Transverse colon (tissue), 4 donors: ENCODE data around the gene LRRC36. TPM values are rescaled to one million over a fixed set of nuclear protein-coding genes. Genes with fewer than 3 reads are reported as not detected.

Experiments
- DNase-seq: peaks from one replicate; pipeline ENCODE4 v3.0.0-alpha.2; 2019
- H3K27ac ChIP-seq, 4 donors: fragments of 200-600 bp; sonication (generic); 2 replicates each; pipeline ENCODE4 v1.5.1; 2016 to 2018; ENCODE audit warnings: inconsistent platforms in 4 of 4
- H3K27me3 ChIP-seq: fragments of 200-600 bp; sonication (generic); 2 replicates; pipeline ENCODE4 v1.5.1; 2017; ENCODE audit warnings: inconsistent platforms
- H3K36me3 ChIP-seq, 4 donors: fragments of 200-600 bp; sonication (generic); 2 replicates each; pipeline ENCODE4 v1.5.1; 2017 to 2019; ENCODE audit warnings: inconsistent platforms in 4 of 4
- H3K4me1 ChIP-seq, 4 donors: fragments of 200-600 bp; sonication (generic); 2 replicates each; pipeline ENCODE4 v1.5.1; 2017 to 2020; ENCODE audit warnings: inconsistent platforms in 4 of 4
- H3K4me3 ChIP-seq, 4 donors: fragments of 200-600 bp; sonication (generic); 1 replicate in 1 of 4; 2 replicates in 3 of 4; pipeline versions ENCODE4 v1.5.1 to v1.6.1; 2017 to 2019; ENCODE audit warnings: inconsistent platforms in 4 of 4
- H3K9me3 ChIP-seq, 2 donors: fragments of 200-600 bp; sonication (generic); 2 replicates each; pipeline ENCODE4 v1.5.1; 2017 to 2019; ENCODE audit warnings: inconsistent platforms in 2 of 2
- EP300 ChIP-seq: sonication (generic); formaldehyde crosslinking; IDR thresholded peaks from one replicate; pipeline ENCODE4 v1.6.1; 2017; ENCODE audit warnings: antibody characterized with exemption, low read depth
- POLR2A ChIP-seq: fragments of 450-650 bp; IDR thresholded peaks from one replicate; pipeline ENCODE4 v1.6.1; 2016; ENCODE audit warnings: antibody characterized with exemption, mild to moderate bottlenecking, moderate library complexity
- POLR2AphosphoS5 ChIP-seq, 3 donors: sonication (generic); formaldehyde crosslinking; IDR thresholded peaks; one replicate each; pipeline ENCODE4 v1.6.1; 2016; ENCODE audit warnings: antibody characterized with exemption in 3 of 3
- WGBS, 2 donors: methylation state at CpG; one replicate each; pipeline ENCODE4 v1.1.5; 2018; ENCODE audit warnings: low coverage in 1 of 2; 5-methylcytosine and 5-hydroxymethylcytosine counted together
- in situ Hi-C, 4 donors: fragments of 200-750 bp; cut with MboI; loops; one replicate each; pipeline versions ENCODE4 v1.15.0 to v1.15.1; 2017; ENCODE audit warnings: low sequenced_read_pairs in 3 of 4, low pct_ligation_motif_present in 1 of 4, low pct_unique_long_range_greater_than_20kb in 1 of 4
- intact Hi-C: fragments of 100-400 bp; cut with DNase I; formaldehyde crosslinking; loops from one replicate; pipeline ENCODE4 v1.15.1; 2023; ENCODE audit warnings: low total_unique reads
- total RNA-seq, 4 donors: library from RNA; depleted of rRNA; stranded (reverse); fragments of >200 nt; gene quantifications; one replicate each; pipeline ENCODE4 v1.1.0, GENCODE V29; 2016
- TF ChIP-seq, protein P1 (sequence below), 5 experiments: fragments of 200-600 bp in 3 of 5; fragments of 450-650 bp in 2 of 5; sonication (generic) in 3 of 5; IDR thresholded peaks; 1 replicate in 2 of 5; 2 replicates in 3 of 5; pipeline ENCODE4 v1.5.1; 2016 to 2017; ENCODE audit warnings: antibody characterized with exemption in 5 of 5, inconsistent platforms in 3 of 5, mild to moderate bottlenecking in 2 of 5, moderate library complexity in 1 of 5

Gene LRRC36
- total RNA-seq, 4 donors from 2014 or later = 0.79 TPM; not detected in 3

DNA sequence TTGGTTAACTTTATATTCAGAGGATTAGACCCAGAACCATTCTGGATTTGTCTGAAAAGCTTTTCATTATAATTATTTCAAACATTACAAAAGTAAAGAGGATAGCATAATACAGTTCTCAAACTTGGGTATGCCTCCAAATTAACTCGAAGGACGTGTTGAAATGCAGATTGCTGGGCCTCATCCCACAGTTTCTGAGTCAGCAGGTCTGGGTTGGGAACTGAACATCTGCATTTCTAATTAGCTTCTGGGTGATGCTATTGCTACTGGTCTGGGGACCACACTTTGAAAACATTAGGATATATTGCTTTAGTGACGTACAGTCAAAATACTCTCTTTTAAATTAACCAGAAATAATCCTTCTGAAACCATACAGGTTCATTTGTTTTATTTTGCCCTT lies 56.7 kb downstream of the LRRC36 start:
- Histone ChIP-seq H3K36me3 (no peaks in the 10 kb centered on the region), H3K9me3 (no peaks in the 10 kb centered on the region), H3K27ac (no peak overlapping the region), H3K4me3 (no peak overlapping the region), H3K27me3 (no peaks in the 10 kb centered on the region), H3K4me1 (no peaks in the 10 kb centered on the region)
- DNase-seq = no peak
- TF ChIP-seq POLR2AphosphoS5 (IDR thresholded peaks at IDR 0.05) (no peak), EP300 (no peak)
- intact Hi-C loops = no loop called here
- in situ Hi-C loops = loop anchor here in 2 of 4 donors (25.0 kb wide), 2 partner anchors 96 to 421 kb away; partner anchors contain the start of genes CES3 (in 1 of the 2) and PLEKHG4 (in 1 of the 2)
- WGBS, 2 donors = 83 to 90% methylated on average over 3 of the region's 3 CpGs

DNA sequence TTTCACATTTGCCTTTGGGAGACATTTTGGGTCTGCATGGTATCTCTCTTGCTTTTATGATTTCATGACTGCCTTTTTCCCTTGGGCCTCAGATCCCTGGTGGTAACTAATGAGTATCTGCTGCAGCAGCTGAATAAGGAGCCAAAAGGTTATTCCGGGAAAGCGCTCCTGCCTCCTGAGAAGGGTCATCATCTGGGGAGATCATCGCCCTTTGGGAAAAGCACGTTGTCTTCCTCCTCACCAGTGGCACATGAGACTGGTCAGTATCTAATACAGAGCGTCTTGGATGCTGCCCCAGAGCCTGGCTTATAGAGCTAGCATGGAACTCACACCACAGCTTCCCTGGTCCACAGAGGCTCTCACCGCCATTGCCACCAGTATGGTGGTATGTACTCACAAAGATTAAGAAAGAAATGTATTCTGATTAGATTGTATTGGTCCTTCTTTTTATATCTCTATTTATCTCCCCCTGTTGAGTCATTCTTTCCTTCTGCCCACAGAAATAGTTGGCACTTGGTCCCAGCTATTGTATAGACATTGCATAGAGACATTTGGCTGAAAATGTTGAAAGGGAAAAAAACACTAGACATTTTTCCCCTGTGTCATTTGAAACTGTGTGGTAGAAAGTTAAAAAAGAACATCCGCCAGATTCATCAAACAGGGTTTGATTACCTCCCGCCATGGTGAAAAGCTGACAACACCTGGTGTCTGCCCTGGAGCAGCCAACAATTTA lies 58.3 kb downstream of the LRRC36 start:
- Histone ChIP-seq H3K36me3 (no peaks in the 10 kb centered on the region), H3K9me3 (no peaks in the 10 kb centered on the region), H3K27me3 (no peaks in the 10 kb centered on the region), H3K4me1 (no peaks in the 10 kb centered on the region), H3K4me3 (no peak overlapping the region), H3K27ac (no peak overlapping the region)
- 89 to 96% methylated on average over 4 to 8 of the region's 8 CpGs for WGBS, 2 donors
- intact Hi-C loops (no loop called here), in situ Hi-C loops (loop anchor here in 2 of 4 donors (25.0 kb wide), 2 partner anchors 98 to 423 kb away; partner anchors contain the start of genes CES3 (in 1 of the 2) and PLEKHG4 (in 1 of the 2))
- no peak for DNase-seq
- no peak for TF ChIP-seq EP300
- no peak for TF ChIP-seq POLR2AphosphoS5 (IDR thresholded peaks at IDR 0.05)
- no peak for TF ChIP-seq POLR2A
- TF ChIP-seq, protein P1, sequence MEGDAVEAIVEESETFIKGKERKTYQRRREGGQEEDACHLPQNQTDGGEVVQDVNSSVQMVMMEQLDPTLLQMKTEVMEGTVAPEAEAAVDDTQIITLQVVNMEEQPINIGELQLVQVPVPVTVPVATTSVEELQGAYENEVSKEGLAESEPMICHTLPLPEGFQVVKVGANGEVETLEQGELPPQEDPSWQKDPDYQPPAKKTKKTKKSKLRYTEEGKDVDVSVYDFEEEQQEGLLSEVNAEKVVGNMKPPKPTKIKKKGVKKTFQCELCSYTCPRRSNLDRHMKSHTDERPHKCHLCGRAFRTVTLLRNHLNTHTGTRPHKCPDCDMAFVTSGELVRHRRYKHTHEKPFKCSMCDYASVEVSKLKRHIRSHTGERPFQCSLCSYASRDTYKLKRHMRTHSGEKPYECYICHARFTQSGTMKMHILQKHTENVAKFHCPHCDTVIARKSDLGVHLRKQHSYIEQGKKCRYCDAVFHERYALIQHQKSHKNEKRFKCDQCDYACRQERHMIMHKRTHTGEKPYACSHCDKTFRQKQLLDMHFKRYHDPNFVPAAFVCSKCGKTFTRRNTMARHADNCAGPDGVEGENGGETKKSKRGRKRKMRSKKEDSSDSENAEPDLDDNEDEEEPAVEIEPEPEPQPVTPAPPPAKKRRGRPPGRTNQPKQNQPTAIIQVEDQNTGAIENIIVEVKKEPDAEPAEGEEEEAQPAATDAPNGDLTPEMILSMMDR (IDR thresholded peaks at IDR 0.05) = no peak

DNA sequence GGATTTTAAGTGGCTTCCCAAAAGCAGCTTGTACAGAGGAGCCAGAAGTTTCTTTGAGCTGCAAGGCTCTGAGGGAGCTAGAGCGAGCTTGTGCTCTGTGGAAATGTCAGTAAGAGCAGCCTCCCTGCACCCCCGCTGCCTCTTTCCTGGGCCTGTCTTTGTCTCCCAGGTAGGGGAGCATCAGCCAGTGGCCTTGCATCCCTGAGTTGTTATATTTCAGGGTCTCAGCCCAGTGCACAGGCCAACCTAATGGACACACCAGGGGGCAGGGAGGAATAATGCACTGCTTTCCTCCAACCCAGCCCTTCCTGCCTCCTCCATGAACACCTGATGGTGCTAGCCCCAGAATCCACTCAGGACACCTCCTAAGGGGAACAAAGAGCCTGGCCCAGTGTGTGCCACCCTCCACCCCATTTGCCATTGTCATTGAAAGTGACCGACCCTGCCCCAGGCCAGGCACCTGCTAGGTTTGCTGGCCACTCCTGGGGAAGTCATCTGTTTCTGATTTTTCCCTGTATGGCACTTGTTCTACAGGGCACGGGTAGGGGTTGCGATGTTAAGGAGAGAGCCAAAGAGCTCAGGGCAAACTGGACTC lies 60.3 kb downstream of the LRRC36 start:
- intact Hi-C loops = no loop called here
- Histone ChIP-seq H3K27ac (no peak overlapping the region), H3K4me3 (no peak overlapping the region), H3K4me1 (peaks cover 0 to 12% (median 9%) of the 10 kb centered on the region in 4 donors), H3K36me3 (no peaks in the 10 kb centered on the region), H3K27me3 (no peaks in the 10 kb centered on the region), H3K9me3 (no peaks in the 10 kb centered on the region)
- WGBS, 2 donors = 93% methylated on average over 5 of the region's 5 CpGs; no CpG with 5 or more reads in 1 of the 2 donors
- no peak for DNase-seq
- in situ Hi-C loops = loop anchor here in 2 of 4 donors (25.0 kb wide), 2 partner anchors 100 to 425 kb away; partner anchors contain the start of genes CES3 (in 1 of the 2) and PLEKHG4 (in 1 of the 2)
- no peak for TF ChIP-seq EP300
- TF ChIP-seq, protein P1 (IDR thresholded peaks at IDR 0.05) = no peak
- no peak for TF ChIP-seq POLR2AphosphoS5 (IDR thresholded peaks at IDR 0.05)
- no peak for TF ChIP-seq POLR2A

DNA sequence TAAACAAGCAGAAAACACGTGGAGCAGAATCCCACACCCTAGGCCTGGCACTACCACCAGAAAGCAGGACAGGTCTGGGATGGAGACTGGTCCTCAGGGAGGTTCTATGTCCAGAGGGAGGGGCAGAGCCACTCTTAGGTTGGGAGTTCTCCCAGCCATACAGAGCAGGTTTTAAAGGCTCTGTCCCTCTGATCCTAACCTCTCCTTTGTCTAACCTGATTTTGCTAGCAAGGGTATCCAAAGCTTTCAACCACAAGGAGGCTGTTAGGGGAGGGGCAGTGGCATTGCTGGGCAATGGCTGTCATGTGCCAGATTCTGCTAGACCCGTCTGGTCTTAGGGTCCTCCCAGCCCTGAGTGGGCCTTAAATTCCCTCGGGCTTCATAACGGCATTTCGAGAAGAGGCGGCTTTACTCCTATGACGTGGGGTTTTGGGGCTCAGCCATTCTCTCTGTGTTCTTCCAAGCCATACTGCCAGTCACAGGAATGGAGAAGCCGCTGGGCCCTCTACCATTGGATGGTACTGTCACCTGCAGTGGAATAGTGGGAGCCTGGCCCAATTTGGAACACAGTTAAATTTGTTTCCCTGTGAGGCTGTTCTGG lies 61.0 kb downstream of the LRRC36 start:
- Histone ChIP-seq H3K9me3 (no peaks in the 10 kb centered on the region), H3K27ac (no peak overlapping the region), H3K27me3 (no peaks in the 10 kb centered on the region), H3K4me1 (peaks cover 0 to 18% (median 13%) of the 10 kb centered on the region in 4 donors), H3K36me3 (no peaks in the 10 kb centered on the region), H3K4me3 (no peak overlapping the region)
- 90 to 91% methylated on average over 2 to 8 of the region's 8 CpGs for WGBS, 2 donors
- no peak for DNase-seq
- in situ Hi-C loops = loop anchor here in 2 of 4 donors (25.0 kb wide), 2 partner anchors 100 to 425 kb away; partner anchors contain the start of genes CES3 (in 1 of the 2) and PLEKHG4 (in 1 of the 2)
- TF ChIP-seq POLR2AphosphoS5 (IDR thresholded peaks at IDR 0.05) (no peak), EP300 (no peak)
- TF ChIP-seq, protein P1 (IDR thresholded peaks at IDR 0.05) = no peak
- intact Hi-C loops = no loop called here
